Neutrophil (primary cell): ENCODE measurements around the gene SNX9.

Experiments used
- H3K27ac ChIP-seq: fragments of 200-600 bp; sonication (generic); 2 replicates; pipeline ENCODE4 v1.5.1; 2016; ENCODE audit warnings: mild to moderate bottlenecking, moderate library complexity
- H3K27me3 ChIP-seq: fragments of 200-600 bp; sonication (generic); 2 replicates; pipeline ENCODE4 v1.6.0; 2016; ENCODE audit warnings: mild to moderate bottlenecking
- H3K36me3 ChIP-seq: fragments of 200-600 bp; sonication (generic); 2 replicates; pipeline ENCODE4 v1.5.1; 2017
- H3K4me1 ChIP-seq, 2 experiments: fragments of 200-600 bp in 1 of 2; sonication (generic) in 1 of 2; 1 replicate in 1 of 2; 2 replicates in 1 of 2; pipeline versions ENCODE4 v1.5.1 to v1.6.1; 2013 to 2016; ENCODE audit warnings: low read depth in 1 of 2, low read length in 1 of 2, mild to moderate bottlenecking in 1 of 2, moderate library complexity in 1 of 2; ENCODE audit not compliant: control insufficient read depth in 1 of 2, insufficient read depth in 1 of 2
- H3K4me3 ChIP-seq, 2 experiments: fragments of 200-600 bp in 1 of 2; sonication (generic) in 1 of 2; 1 replicate in 1 of 2; 2 replicates in 1 of 2; pipeline ENCODE4 v1.5.1; 2013 to 2016; ENCODE audit warnings: low read depth in 1 of 2, low read length in 1 of 2, mild to moderate bottlenecking in 1 of 2, moderate library complexity in 1 of 2
- H3K9me3 ChIP-seq: fragments of 200-600 bp; sonication (generic); 2 replicates; pipeline ENCODE4 v1.5.1; 2016
- TF ChIP-seq, protein P1 (sequence below): fragments of 200-600 bp; sonication (generic); IDR thresholded peaks from 2 replicates; pipeline ENCODE4 v1.5.1; 2016; ENCODE audit warnings: antibody characterized with exemption

Gene SNX9

DNA sequence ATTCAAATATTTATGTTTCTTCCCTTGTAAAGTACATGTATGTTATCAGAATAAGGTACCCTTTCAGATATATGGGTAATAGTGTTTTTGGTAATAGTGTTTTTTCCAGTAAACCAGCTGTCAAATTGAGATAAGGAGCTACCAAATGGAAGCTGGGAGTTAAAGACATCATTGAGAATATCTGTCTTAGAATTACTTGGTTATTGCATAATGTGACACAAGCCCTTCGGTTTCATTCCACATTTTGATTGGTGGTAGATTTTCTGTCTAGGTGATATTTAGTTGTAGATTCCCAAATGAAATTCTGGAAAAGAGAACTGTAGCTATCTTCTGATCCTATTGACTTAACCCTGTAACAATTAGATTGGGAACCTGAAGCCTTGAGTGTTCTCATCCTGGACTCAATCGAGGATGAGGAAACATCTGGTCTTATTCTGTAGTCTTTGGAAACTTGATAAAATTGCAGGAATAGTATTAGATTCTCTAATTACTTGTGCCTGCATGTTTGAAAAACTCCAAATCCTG, 83.6 kb downstream of the SNX9 start:
- TF ChIP-seq, protein P1, sequence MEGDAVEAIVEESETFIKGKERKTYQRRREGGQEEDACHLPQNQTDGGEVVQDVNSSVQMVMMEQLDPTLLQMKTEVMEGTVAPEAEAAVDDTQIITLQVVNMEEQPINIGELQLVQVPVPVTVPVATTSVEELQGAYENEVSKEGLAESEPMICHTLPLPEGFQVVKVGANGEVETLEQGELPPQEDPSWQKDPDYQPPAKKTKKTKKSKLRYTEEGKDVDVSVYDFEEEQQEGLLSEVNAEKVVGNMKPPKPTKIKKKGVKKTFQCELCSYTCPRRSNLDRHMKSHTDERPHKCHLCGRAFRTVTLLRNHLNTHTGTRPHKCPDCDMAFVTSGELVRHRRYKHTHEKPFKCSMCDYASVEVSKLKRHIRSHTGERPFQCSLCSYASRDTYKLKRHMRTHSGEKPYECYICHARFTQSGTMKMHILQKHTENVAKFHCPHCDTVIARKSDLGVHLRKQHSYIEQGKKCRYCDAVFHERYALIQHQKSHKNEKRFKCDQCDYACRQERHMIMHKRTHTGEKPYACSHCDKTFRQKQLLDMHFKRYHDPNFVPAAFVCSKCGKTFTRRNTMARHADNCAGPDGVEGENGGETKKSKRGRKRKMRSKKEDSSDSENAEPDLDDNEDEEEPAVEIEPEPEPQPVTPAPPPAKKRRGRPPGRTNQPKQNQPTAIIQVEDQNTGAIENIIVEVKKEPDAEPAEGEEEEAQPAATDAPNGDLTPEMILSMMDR = no peak
- Histone ChIP-seq H3K4me1 (no peaks in the 10 kb centered on the region), H3K36me3 (no peaks in the 10 kb centered on the region)

DNA sequence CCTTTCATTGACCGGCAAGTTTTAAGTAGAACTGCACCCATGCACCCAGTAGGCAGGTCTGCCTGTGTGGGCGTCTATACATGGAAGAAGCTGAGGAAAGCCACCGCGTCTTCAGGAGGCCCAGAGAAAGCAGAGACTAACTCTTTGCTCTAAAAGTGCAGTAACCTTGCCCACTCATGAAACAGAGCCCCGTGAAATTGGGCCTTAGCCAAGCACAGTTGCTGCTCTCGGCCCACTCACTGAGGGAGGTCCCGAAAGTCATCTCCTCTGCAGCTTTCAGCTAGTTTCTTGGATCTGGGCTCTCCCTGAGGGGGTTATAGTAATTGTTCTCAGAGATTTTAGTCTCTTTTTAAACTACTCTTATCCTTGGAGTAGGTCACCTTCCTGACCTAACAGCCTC, 84.6 kb downstream of the SNX9 start:
- no peaks in the 10 kb centered on the region for H3K9me3 ChIP-seq
- no peaks in the 10 kb centered on the region for H3K36me3 ChIP-seq
- H3K27me3 ChIP-seq = no peaks in the 10 kb centered on the region
- H3K4me3 ChIP-seq = no peak overlapping the region
- TF ChIP-seq, protein P1 = no peak
- no peak overlapping the region for H3K27ac ChIP-seq
- H3K4me1 ChIP-seq = no peaks in the 10 kb centered on the region

More for the DNA sequence above, 83.6 kb downstream of the SNX9 start:
- Histone ChIP-seq H3K9me3 (no peaks in the 10 kb centered on the region), H3K27me3 (no peaks in the 10 kb centered on the region), H3K4me3 (no peak overlapping the region), H3K27ac (no peak overlapping the region)

DNA sequence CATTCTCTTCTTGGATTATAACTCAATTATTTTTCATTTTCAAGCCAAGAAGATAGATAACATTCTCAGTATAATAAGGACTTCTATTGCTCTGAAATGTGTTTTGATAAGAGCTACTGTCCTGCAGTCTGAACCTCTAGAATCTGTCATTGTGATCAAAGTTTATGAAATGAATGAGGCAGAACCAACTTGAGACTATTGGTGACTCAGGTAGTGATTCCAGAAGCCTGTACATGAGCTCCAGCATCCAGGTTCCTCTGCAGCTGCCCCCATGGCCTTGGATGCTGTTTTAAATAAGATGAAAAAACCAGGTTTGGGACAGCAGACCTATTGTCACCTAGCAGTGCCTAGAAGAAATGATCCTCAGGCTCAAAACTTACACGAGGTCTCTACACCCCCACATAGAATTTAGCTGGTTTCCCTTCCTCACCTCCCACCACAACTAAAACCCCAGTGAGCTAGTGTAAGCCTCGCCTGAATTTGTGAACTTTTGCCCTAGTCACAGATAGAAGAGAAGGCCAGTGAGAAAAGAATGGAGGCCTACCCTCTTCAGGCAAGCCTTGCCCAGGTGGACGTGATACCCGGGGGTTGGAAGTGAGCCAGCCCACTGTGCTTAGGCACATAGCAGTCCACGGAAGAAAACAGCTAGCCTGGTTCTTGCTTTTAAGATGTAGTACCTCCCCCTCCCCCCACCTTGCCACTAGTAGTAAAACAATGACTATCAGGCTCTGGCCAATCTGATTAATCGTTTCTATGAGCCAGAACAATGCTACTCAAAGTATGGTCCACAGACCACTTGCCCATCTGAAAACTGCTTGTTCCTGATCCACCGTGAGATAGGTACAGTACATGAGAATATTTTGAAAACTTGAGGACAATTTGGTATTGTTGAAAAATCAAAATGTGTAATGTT, 85.6 kb downstream of the SNX9 start:
- TF ChIP-seq, protein P1 = no peak
- H3K36me3 ChIP-seq = no peaks in the 10 kb centered on the region
- H3K9me3 ChIP-seq = no peaks in the 10 kb centered on the region
- H3K4me3 ChIP-seq = no peak overlapping the region
- H3K27ac ChIP-seq = no peak overlapping the region
- H3K27me3 ChIP-seq = no peaks in the 10 kb centered on the region
- no peaks in the 10 kb centered on the region for H3K4me1 ChIP-seq

DNA sequence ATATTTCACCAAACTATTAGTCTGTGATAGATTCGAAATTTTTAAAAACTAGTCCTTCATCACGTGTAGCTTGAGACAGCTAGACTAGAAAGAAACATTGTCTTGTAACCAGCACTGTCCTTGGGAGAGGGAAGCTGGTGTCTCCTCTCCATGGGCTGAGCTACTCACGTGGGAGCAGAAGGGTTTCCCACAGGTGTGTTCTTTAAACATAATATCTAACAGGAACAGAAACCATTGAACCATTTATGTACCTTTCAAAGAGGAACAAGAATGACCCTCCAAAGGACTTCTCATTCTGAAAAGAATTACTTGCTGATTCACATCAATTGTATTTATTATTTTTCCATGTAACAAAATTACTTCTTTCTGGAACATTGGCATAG, 86.2 kb downstream of the SNX9 start:
- Histone ChIP-seq H3K27me3 (no peaks in the 10 kb centered on the region), H3K4me3 (no peak overlapping the region), H3K36me3 (no peaks in the 10 kb centered on the region), H3K9me3 (no peaks in the 10 kb centered on the region), H3K27ac (no peak overlapping the region), H3K4me1 (no peaks in the 10 kb centered on the region)
- TF ChIP-seq, protein P1 = no peak

DNA sequence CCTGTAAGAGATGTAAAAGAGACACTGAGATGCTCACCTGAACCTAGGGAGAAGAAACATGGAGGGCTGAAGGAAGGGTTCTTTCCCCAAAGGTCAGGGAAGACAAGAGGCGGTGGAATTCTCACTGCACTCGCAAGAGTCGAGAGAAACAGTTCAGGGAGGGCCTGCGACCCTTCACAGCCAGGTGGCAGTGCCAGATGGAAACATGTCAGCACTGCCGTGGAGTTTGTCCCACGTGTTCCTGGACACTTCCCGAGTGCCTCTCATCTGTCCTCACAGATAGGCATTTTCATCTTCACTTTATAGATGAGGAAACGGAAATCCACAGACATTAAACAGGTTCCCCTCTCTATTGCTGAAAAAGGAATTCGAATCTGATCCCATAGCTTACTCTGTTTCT, 88.2 kb downstream of the SNX9 start:
- no peaks in the 10 kb centered on the region for H3K4me1 ChIP-seq
- TF ChIP-seq, protein P1 = no peak

More for the DNA sequence above, 88.2 kb downstream of the SNX9 start:
- H3K4me3 ChIP-seq = no peak overlapping the region
- H3K36me3 ChIP-seq = no peaks in the 10 kb centered on the region
- no peak overlapping the region for H3K27ac ChIP-seq
- H3K9me3 ChIP-seq = no peaks in the 10 kb centered on the region
- H3K27me3 ChIP-seq = no peaks in the 10 kb centered on the region
